ENCODE results near the gene TLDC2. TPM values are rescaled to one million over a fixed set of nuclear protein-coding genes. Genes with fewer than 3 reads are reported as not detected.

Gene TLDC2
- total RNA-seq, 4 donors from 2014 or later, result 1.0 TPM; not detected in 2

GRCh38 chr20:36886859-36887751 lies 11.2 kb downstream of the TLDC2 start:
- intact Hi-C loops (cut with DNase I; ENCODE audit: low total_unique reads), result no loop called here
- no peak overlapping the region for H3K4me3 ChIP-seq
- DNase-seq, result peak; percentile 81 to 86

GRCh38 chr20:36887752-36888090 lies 11.8 kb downstream of the TLDC2 start:
- no peaks in the 10 kb centered on the region for H3K27me3 ChIP-seq
- TF ChIP-seq POLR2A (IDR thresholded peaks at IDR 0.05) (no peak), CTCF (IDR thresholded peaks at IDR 0.05) (no peak)
- no peaks in the 10 kb centered on the region for H3K36me3 ChIP-seq
- DNase-seq, result no peak
- no peak overlapping the region for H3K27ac ChIP-seq
- intact Hi-C loops (cut with DNase I; ENCODE audit: low total_unique reads), result no loop called here
- H3K4me3 ChIP-seq, result no peak overlapping the region
- H3K4me1 ChIP-seq, result no peaks in the 10 kb centered on the region
- H3K9me3 ChIP-seq, result no peaks in the 10 kb centered on the region

More at GRCh38 chr20:36886859-36887751, 11.2 kb downstream of the TLDC2 start:
- peak overlapping the region in 1 of 2 donors; percentile 28 for H3K27ac ChIP-seq
- no peaks in the 10 kb centered on the region for H3K9me3 ChIP-seq
- TF ChIP-seq POLR2A (IDR thresholded peaks at IDR 0.05) (no peak), CTCF (IDR thresholded peaks at IDR 0.05) (peak; percentile 90 to 95 (median 92))
- no peaks in the 10 kb centered on the region for H3K27me3 ChIP-seq
- H3K36me3 ChIP-seq, result no peaks in the 10 kb centered on the region
- no peaks in the 10 kb centered on the region for H3K4me1 ChIP-seq

- no peak overlapping the region for H3K27ac ChIP-seq
Observed at GRCh38 chr20:36888880-36889516, 13.1 kb downstream of the TLDC2 start.

GRCh38 chr20:36890586-36890985 lies 14.6 kb downstream of the TLDC2 start:
- H3K27me3 ChIP-seq, result no peaks in the 10 kb centered on the region
- TF ChIP-seq POLR2A (IDR thresholded peaks at IDR 0.05) (no peak), CTCF (IDR thresholded peaks at IDR 0.05) (no peak)
- H3K4me3 ChIP-seq, result no peak overlapping the region
- H3K27ac ChIP-seq, result no peak overlapping the region
- no peak for DNase-seq
- no peaks in the 10 kb centered on the region for H3K36me3 ChIP-seq
- no peaks in the 10 kb centered on the region for H3K9me3 ChIP-seq
- intact Hi-C loops (cut with DNase I; ENCODE audit: low total_unique reads), result no loop called here
- H3K4me1 ChIP-seq, result no peaks in the 10 kb centered on the region

More at GRCh38 chr20:36888880-36889516, 13.1 kb downstream of the TLDC2 start:
- no peak for TF ChIP-seq CTCF (IDR thresholded peaks at IDR 0.05)
- no peak for TF ChIP-seq POLR2A (IDR thresholded peaks at IDR 0.05)
- no peak for DNase-seq
- Histone ChIP-seq H3K27me3 (no peaks in the 10 kb centered on the region), H3K4me3 (no peak overlapping the region), H3K36me3 (no peaks in the 10 kb centered on the region), H3K4me1 (no peaks in the 10 kb centered on the region), H3K9me3 (no peaks in the 10 kb centered on the region)
- intact Hi-C loops (cut with DNase I; ENCODE audit: low total_unique reads), result no loop called here

- no peak for DNase-seq
- TF ChIP-seq POLR2A (IDR thresholded peaks at IDR 0.05), result no peak
- TF ChIP-seq CTCF (IDR thresholded peaks at IDR 0.05), result no peak
- Histone ChIP-seq H3K27ac (no peak overlapping the region), H3K4me3 (no peak overlapping the region), H3K4me1 (no peaks in the 10 kb centered on the region), H3K36me3 (no peaks in the 10 kb centered on the region), H3K27me3 (no peaks in the 10 kb centered on the region), H3K9me3 (no peaks in the 10 kb centered on the region)
- intact Hi-C loops (cut with DNase I; ENCODE audit: low total_unique reads), result no loop called here
Observed at GRCh38 chr20:36891211-36891610, 15.3 kb downstream of the TLDC2 start.

All from uterus (tissue), 4 donors.